ENCODE results near the gene RIBC1.
"Not testable (repeated sequence)": the region's sequence is repeated elsewhere in the genome, so short reads cannot be mapped to it uniquely, and the experiment has no call there.

Gene RIBC1

DNA sequence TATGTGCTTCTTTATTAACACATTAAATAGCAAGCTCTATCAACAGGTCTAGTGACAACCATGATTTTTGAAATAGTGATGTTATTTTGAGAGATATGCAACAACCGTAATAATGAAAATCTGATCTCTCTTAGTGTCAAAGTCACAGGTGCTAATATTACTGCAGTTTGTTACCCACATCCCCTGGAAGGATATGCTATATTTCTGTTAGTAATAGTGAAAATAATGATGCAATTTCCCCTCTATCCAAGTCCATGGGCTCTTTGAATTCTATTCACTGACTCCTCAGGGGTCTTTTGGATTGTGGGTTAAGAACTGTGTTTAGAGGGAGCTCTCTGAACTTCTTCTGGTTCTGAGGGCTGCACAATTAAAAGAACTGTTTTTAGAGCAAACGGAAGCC, 14.5 kb downstream of the RIBC1 start:
- no peak for DNase-seq

DNA sequence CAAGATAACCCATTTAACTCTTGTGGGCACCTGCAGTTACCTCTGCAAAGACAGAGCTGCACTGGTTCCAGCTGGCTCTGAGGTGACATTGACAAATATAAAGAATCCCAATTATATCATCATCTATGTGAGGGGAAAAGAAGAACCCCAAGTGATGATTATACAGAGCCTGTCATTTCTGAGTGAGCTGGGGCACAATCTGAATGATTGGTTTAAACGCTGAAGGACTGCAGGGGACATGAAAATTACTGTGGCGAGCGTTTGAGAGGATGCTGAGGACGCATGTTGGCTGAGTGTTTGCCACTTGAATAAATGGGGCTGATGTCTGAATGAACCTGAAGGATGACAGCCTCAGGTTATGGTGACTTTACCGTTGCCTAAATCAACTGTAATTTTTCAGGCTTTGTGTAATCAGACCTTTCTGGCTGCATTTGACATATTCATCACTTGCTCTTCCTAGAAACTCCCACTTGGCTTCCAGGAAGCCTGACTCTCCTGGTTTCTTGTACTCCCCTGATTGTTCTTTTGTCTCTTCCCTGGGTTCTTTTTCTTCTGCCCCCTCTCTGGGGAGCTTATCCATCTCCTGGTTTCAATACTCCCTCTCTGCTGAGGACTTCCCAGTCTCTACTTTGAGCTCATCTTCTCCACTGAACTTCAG, 15.6 kb downstream of the RIBC1 start:
- DNase-seq, result no peak

DNA sequence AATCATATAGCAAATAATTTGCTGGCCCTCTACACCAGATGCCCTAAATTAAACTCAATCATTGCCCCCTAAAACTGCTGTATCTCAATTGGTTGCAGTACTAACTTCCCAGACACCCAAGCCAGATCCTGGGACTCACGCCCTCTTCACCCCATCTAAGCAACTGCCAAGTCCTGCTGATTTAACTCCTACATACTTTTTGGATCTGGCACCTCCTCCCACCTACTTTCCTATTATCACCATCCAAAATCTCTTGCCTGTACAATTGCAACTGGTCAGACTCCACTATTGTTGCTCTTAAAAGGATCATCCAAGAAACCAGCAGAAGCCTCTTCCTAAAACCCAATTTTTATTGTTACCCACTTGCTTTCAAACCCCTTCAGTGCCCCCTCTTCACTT, 16.2 kb downstream of the RIBC1 start:
- DNase-seq, result no peak

GRCh38 chrX:53440101-53440500, 17.4 kb downstream of the RIBC1 start:
- DNase-seq, result peak; percentile 27

DNA sequence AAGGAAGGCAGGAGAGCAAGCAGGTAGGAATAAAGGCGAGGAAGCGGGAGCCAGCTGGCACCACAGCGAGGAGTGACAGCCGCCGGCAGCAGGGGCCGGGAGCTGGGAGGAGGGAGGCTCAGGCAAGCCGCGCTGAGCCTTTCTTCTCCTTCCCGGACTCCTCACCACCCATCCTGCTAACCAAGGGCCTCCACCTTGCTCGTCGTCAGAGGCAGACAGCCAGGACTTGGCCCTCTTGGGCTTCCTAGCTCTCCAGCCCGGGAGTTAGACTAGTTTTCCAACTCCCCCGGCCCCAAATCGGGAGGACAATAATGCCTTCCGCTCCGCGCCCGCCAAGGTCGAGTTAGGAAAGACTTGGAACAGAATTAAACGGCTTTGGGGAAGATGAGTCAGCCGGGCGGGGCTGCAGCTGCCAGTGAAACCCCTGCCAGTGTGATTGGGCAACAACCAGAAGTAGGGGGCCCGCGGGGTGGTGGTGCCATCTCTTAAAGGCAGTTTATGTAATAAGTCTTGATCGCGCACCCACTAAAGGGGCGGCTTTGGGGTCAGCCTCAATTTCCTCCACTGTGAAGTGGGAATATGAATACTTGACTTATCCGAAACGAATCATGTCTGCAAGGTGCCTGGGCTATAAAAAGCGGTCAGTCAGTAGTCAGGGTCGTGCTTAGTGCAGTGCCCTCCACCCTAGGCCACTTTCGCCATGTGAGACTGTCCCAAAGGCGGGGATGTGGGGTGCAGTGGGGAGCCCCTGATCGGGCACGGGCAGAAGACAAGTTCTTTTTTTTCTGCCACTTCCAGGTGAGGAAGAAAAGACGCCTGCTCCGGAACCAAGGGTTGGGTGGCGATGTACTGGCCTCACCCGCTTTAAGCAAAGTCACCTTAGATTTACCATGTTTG, 18.2 kb downstream of the RIBC1 start:
- peak; percentile 48 for DNase-seq

DNA sequence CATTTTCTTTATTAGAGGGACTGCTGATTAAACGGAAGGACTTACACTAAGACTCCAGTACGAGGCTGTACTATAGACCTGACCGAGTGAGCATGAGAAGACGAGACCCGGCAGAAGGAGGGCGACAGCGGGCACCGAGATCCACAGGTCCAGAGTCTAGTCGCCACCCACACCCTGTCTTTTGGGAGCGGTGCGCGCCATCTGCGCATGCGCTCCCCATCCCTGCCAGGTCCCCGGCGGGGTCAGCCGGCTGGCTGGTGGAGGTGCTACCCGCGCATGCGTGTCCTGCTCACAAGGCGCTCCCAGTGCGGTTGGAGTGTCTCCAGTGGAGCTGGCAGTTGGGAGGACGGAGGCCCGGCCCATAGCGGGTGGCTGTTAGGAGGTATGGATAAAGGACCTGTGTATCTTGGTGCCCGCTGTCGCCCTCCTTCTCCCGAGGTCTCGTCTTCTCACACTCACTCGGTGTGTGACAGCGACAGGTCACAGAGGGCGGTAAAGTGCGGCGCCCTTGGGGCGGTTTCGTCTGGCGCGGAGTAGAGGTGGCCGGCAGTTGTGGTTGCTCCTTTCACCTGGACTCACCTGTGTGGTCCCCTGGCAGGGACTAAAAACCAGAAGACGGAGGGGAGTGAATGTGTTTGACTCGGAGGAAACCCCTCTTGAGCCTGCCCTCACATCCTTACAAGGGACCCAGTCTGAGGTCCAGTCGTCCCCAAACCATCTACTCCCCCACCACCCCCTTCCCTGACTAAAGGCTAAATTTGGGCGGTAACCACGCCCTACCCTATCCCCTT, 19.1 kb downstream of the RIBC1 start:
- DNase-seq, result peak; percentile 51

DNA sequence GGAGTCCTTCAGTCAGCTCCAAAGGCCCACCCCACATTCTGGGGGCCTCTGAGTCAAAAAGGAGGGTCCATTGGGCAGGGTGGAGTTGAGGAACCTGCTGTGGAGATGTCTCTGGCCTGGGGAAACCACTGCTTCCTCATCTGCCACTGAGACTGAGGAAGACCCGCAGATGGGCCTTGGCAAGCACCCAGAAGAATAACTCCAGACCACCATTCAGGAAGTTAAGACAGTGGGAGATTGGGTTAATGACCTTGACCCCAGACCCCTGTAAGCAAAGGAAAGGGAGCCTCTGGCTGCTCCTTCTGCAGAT, 19.6 kb downstream of the RIBC1 start:
- DNase-seq, result no peak

DNA sequence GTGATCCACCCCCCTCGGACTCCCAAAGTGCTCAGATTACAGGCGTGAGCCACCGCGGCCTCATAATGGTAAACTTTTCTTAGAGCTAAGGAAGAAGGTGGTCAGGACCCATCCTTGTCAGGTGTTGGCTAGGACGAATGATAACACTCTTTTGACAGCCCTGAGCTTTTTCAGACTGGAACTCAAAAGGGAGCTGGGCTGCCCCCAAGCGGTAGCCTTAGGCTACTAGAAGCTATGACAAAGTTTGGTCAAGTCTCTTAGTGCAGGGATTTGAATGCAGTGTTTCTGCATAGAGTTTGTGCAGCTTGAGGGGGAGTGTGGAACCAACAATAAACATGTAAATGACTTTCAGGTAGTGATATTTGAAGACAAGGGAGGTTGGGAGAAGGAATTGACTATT, 23.3 kb downstream of the RIBC1 start:
- DNase-seq, result no peak

DNA sequence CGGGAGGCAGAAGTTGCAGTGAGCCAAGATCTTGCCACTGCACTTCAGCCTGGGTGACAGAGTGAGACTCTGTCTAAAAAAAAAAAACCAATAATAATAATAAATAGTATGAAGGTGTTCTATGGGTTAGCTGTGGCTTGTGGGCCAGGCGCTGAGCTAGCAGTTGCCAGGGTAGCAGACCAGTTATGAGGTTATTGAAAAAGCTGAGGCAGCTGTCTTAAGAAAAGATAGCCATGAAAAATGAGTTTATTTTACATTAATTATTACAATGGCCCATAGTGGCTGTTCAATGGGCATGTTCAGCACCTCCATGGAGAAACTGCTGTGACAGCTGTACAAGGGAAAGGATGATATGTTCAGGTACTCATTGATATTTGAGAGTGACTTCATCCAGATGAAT, 24.8 kb downstream of the RIBC1 start:
- DNase-seq, result no peak

- no peak for DNase-seq
These were observed 27.0 kb downstream of the RIBC1 start for GRCh38 chrX:53449632-53450031.

- DNase-seq, result no peak
These were observed 30.1 kb downstream of the RIBC1 start for GRCh38 chrX:53452812-53453211.

GRCh38 chrX:53456254-53456653, 33.6 kb downstream of the RIBC1 start:
- no peak for DNase-seq

DNA sequence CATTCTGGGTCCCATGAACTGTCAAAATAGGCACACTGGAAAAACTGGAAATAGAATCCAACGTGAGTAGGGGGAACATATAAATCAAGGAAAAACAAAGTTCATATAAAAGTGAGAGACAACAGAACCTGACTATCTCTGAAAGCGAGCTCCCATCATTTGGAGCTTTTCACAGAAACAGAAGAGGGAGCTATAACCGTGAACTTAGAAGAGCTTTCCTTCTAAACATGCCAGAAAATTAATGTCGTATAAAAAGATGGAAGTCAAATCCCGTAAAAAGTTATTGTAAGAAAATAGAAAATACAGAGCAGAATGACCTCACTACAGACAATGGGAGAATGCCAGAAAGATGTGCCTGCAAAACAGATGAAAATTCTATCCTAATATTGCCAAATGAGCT, 35.4 kb downstream of the RIBC1 start:
- DNase-seq, result no peak

DNA sequence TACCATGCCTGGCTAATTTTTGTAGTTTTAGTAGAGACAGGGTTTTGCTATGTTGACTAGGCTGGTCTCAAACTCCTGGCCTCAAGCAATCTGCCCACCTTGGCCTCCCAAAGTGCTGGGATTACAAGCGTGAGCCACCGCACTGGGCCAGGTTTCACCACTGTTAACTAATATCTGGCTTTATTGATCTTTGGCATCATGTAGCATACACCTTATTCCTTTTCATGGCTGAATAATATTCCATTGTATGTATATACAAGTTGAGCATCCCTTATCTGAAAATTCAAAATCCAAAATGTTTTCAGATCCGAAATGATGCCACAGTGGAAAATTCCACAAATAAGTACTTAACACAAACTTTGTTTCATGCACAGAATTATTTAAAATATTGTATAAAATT, 46.0 kb downstream of the RIBC1 start:
- DNase-seq, result not testable (repeated sequence)

- DNase-seq, result no peak
These were observed 48.7 kb downstream of the RIBC1 start for GRCh38 chrX:53471346-53471745.

GRCh38 chrX:53474707-53475106, 52.0 kb downstream of the RIBC1 start:
- DNase-seq, result no peak

- DNase-seq, result no peak
These were observed 53.7 kb downstream of the RIBC1 start for GRCh38 chrX:53476371-53476770.

- DNase-seq, result no peak
These were observed 56.6 kb downstream of the RIBC1 start for GRCh38 chrX:53479301-53479700.
